Cortex of kidney (tissue), 1 donor: ENCODE data around the gene ERFE.

Experiments
- DNase-seq: peaks from one replicate; lab custom pipeline; 2025; lab: John Stamatoyannopoulos, UW

Gene ERFE

DNA sequence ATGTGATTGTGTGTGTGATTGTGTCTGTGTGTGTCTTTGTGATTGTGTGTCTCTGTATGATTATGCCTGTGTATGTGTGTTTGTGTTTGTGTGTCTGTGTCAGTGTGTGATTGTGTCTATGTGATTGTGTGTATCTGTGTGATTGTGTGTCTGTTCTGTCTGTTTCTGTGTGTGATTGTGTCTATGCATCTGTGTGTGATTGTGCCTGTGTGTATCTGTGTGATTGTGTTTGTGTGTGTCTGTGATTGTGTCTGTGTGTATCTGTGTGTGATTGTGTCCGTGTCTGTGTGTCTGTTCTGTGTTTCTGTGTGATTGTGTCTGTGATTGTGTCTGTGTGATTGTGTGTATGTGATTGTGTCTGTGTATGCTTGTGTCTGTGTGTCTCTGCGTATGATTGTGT, 32.4 kb upstream of the ERFE start:
- DNase-seq = no peak

DNA sequence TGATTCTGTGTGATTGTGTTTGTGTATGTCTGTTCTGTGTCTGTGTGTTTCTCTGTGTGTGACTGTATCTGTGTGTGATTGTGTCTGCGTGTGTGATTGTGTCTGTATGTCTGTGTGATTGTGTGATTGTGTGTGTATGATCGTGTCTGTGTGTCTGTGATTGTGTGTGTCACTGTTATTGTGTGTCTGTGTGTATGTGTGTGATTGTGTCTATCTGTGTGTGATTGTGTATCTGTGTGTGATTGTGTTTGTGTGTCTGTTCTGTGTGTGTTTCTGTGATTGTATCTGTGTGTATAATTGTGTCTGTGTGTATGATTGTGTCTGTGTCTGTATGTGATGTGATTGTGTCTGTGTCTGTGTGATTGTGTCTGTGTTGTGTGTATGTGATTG, 32.0 kb upstream of the ERFE start:
- no peak for DNase-seq

DNA sequence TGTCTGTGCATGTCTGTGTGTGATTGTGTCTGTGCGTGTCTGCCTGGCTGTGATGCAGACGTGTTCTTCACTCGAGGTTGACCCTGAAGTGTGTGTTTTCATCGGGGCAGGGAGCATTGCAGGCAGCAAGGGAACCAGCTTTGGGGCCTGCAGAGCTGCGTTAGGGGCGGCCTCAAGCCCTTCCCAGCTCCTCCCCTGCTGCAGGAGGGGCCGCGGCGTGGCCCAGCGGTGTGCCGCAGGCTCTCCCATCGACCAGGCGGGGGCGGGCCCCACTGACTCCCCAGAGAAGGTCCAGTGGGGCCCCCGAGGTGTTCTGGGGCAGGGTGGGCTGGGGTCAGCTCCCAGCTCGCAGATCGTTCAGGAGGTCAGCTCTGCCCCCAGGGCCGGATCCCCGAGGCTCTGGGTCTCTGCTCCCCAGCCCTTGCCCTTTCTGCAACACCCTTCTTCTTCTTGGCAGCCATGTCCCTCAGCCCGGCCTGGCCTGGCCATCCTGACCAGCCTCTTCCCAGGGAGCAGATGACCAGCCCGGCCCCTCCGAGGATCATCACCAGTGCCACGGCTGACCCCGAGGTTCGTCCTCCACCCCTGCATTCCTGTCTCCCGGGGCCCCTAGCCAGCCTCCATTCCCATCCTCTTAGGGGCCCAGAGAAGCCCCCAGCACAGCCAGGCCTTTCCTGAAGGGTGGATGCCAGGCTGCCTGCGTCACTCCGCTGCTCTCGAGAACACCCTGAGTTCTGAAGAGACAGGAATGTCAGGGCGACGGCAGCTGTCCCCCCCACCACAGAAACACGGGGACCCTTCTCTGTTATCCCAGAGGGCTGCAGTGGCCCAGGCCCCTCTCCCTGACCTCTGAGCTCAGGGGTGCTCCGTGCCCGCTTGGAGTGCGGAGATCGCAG, 31.4 kb upstream of the ERFE start:
- no peak for DNase-seq

DNA sequence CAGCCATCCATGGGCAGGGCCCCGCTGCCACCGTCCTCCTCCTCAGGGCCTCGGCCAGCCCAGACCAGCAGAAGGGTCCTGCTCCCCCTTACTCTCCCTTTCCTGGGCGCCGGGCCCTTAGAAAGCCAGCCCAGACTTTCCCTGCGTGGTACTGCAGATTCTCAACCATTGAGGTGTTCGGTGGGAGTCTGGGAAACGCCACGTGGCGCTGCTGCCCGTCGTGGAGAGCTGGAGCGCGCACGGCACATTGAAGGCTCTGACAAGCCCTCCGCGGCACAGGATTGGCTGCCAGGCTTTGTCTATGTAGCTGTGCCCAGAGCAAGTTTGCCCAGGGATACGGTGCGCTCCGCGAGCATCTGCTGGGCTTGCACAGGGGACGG, 30.7 kb upstream of the ERFE start:
- no peak for DNase-seq

DNA sequence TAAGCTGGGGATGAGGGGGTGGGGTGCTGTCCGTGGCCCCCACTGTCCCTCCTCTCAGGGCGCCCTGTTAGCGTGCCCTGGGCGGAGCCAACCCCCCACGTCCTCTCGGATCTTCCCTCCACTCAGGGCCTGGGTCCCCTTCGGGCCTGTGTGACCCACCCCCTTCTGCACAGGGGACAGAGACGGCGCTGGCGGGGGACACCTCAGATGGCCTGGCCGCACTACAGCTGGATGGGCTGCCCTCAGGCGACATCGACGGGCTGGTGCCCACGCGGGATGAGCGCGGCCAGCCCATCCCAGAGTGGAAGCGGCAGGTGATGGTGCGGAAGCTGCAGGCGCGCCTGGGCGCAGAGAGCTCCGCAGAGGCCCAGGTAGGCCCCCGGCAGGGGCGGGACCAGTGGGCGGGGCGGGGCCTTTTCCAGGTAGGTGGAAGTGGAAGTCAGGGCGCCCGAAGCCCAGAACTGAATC, 30.2 kb upstream of the ERFE start:
- DNase-seq = no peak

DNA sequence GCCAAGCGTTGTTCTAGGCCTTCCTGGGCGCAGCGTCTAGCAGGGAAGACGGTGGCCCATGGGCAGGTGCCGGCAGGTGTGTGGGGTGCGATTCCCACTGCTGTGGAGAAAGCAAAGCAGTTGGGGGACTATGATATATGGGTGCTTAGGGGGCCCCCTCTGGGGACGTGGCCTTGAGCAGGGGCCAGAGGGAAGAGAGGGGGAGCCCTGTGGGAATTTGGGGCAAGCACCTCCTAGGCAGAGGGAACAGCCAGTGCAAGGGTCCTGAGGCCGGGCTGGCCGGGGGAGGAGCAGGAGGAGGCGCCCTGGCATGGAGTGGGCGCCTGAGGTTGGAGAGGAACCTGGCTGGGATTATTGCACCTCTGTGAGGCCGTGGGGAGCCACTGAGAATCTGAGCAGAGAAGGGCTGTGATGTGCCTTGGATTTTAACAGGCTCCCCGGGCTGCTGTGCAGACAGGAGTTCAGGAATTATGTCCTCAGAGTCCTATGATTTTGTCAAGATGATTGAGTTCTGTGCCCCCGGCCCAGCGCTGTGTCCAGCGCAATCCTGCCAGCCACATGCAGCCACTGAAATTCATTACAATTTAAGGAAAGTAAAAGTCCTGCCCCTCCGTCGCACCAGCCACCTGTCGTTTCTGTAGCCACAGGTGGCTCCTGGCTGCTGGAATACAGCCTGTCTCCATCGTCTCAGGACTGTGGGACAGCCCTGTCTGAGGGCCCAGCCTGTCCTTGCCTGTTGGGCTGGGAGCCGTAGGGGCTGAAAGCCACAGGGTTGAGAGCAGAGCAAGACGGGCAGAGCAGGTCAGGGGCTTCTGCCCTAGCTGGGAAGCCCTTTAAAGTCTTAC, 29.4 kb upstream of the ERFE start:
- DNase-seq = no peak

DNA sequence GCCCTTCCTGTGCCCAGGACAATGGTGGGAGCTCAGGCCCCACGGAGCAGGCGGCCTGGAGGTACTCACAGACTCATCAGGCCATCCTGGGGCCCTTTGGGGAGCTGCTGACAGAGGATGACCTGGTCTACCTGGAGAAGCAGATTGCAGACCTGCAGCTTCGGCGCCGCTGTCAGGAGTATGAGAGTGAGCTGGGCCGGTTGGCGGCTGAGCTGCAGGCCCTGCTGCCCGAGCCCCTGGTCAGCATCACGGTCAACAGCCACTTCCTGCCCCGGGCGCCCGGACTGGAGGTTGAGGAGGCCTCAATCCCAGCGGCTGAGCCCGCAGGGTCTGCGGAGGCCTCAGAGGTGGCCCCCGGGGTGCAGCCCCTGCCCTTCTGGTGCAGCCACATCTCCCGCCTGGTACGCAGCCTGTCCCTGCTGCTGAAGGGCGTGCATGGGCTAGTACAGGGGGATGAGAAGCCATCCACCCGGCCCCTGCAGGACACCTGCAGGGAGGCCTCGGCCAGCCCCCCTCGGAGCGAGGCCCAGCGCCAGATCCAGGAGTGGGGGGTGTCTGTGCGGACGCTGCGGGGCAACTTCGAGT, 28.6 kb upstream of the ERFE start:
- no peak for DNase-seq

DNA sequence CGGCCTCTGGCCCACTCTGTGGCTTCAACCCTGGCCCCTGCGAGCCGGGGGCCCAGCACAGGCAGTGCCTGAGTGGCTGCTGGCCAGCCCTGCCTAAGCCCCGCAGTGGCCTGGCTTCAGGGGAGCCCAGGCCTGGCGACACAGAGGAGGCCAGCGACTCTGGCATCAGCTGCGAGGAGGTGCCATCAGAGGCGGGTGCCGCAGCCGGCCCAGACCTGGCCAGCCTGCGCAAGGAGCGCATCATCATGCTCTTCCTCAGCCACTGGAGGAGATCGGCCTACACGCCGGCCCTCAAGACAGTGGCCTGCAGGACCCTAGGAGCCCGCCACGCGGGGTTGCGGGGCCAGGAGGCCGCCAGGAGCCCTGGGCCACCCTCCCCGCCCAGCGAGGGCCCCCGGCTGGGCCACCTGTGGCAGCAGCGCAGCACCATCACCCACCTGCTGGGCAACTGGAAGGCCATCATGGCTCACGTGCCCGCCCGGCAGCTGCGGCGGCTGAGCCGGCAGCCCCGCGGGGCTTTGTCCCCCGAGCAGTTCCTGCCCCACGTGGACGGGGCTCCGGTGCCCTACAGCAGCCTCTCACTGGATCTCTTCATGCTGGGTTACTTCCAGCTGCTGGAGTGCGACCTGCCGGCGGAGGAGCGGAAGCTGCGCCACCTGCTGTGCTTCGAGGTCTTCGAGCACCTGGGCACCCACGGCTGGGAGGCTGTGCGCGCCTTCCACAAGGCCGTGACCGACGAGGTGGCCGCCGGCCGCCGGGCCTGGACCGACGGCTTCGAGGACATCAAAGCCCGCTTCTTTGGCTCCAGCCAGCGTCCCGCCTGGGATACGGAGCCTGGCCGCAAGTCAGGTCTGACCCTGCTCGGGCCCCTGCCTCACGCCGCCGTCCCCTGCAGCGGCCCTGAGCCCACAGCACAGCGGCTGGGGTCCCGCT, 27.8 kb upstream of the ERFE start:
- no peak for DNase-seq

DNA sequence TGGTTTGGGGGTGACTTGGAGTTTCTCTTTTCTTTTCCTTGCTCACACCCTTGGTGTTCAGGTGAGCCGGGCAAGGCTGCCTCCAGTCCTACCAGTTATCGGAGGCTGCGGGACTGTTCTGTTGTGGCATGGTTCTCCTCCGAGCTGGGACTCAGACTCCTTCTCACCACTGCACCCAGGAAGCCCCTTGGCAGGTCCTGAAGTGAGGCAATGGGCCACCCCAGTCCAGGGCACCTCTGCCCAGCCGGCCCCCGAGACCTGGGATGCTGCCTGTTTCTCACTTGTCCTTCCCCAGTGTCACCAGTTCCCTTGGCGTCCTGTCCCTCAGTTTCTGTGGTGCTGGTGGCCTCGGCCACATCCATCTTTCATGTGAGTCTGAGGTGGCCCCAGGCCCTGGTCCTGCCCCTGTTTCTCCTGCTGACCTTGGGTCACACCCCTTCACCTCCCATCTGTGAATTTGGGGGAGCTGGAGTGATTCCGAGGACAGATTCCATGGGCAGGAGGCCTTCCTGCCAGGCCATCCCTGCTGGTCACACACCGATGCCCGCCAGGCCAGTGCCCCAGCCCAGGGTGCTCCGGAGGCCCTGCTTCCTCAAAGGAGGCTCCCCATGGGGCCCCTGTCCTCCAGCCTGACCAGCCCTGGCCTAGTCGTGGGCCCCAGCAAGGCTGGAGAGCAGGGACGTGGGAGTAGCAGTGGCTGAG, 26.9 kb upstream of the ERFE start:
- DNase-seq = no peak

DNA sequence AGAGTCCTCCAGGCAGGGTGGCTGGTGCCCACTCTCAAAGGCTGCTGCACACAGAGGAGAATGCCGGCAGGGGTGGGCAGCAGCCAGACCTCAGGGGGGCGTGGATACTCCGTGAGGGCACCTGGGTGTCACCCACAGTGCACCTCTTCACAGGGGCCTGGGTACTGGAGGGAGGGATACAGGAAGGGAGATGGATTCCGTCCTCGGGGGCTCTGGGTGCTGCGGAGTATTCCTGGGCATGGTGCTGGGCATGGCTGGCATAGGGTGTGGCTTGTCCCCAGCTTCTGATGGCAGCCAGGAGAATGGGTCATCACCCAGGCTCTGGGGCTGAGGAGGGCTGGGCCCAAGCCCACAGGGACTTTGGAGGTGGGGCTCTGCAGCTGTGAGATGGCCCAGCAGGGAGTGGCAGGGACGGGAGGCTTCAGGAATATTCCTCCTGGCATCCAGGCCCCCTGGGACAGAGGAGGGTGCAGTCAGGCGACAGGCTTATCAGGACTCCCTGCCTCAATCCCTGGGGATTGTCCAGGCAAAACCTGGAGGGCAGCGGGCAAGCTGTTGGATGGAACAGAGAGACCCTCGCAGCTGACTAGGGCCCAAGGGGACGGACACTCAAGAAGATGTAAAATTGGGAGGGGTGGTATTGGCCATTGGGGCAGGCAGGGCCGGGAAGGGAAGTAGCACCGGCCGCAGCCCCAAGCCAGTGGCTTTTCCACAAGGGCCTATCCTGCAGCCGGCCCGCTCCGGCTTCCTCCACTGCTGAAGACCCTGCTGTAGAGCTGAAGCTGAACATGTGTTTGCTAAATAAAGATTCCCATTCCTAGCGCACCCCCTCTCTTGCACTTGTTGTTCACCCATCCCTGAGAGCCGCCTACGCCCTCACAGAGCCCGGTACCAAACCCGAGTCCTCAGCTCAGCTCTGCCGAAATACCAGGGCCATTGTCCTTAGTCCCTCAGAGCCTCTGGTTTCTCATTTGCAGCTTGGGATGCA, 26.0 kb upstream of the ERFE start:
- DNase-seq = no peak

DNA sequence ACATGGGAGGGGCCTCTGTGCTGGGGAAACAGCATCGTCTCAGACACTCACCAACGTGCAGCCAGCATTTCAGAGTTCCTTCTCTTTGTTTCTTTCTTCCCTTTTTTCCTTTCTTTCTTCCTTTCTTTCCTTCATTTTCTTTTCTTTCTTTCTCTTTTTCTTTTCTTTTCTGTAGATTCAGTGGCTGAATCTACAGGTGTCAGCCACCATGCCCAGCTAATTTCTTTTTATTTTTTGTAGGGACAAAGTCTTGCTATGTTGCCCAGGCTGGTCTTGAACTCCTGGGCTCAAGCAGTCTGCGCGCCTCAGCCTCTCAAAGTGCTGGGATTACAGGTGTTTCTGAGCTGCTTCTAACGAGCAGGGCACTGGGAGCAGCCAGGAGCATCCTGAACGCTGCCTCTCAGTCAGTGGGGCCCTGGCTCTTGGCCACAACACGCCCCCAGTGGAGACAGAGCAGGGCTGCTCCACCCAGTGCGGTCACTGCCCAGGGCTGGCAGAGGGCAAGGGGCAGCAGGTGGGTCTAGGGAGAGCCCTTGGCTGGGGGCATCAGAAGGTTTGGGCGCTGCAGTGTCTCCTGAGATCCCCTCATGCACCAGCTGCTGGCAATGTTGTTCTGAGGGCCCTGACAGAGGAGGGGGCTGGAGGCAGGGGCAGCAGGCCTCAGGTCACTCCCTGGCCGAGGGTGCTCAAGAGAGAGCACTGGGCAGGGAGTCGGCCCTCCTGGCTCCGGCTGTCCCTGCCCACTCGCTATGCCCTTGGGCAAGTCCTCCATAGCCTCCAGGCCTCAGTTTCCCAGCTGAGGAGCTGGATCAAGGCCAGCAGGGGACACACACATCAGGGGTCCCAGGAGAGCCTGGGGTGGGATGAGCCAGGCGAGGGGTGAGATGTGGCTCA, 25.0 kb upstream of the ERFE start:
- no peak for DNase-seq

DNA sequence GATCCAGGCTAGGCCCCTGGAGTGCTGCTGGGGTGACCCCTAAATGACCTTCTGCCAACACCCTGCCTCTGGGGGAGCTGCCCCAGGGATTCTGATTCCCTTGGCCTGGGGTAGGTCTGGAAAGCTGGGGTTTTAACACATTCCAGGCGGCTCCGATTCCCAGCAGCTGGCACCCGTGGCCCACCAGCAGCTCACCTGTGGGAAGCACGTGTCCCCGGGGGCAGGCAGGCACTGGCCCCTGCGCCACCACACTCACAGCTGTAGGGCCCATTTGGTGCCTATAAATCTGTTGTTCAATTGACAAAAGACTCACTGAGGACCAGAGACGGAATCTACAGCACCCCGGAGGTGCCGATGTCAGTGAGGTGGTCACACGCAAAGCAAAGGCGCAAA, 24.4 kb upstream of the ERFE start:
- no peak for DNase-seq

DNA sequence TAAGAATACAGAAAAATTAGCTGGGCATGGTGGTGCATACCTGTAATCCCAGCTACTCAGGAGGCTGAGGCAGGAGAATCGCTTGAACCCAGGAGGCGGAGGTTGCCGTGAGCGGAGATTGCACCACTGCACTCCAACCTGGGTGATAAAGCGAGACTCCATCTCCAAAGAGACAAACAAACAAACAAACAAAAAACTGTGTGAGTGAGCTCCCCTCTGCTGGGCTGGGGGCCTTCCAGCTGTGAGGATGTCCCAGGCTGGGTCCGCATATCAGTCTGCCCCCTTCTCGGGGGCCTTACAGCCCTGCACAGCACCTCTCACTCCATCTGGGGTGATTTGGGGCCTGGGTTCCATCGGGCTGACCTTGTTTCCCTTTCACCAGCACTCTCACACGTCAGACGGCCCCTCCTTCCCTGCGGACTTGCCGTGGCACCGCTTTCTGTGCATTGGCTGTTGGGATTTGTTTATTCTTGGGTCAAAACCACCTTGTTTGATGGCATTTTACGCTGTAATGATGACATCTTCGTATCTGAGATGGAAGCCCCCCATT, 23.1 kb upstream of the ERFE start:
- DNase-seq = no peak

DNA sequence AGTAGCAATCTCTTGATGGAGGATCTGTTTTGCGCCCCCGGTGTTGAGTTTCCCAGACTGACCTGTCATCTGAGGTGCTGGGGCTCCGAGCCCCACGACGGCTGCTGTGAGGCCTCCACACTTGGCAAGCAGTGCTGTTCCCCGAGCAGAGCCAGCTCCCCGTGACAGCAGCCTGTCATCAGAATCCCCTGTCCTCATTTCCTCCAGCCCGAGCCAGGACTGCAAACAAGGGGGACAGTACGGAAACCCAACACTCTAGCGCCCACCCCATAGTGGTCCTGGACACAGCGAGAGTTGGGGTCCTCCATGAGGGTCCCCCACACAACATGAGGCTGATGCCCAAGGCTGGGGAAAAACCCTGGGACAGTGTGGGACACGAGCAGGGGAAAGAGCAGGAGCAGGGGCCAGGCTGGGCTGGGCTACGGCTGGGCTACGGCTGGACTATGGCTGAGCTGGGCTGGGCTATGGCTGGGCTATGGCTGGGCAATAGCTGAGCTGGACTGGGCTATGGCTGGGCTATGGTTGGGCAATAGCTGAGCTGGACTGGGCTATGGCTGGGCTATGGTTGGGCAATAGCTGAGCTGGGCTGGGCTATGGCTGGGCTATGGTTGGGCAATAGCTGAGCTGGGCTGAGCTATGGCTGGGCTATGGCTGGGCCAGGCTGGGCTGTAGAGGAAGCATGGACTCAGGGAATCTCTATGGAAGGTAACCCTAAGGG, 21.8 kb upstream of the ERFE start:
- no peak for DNase-seq

DNA sequence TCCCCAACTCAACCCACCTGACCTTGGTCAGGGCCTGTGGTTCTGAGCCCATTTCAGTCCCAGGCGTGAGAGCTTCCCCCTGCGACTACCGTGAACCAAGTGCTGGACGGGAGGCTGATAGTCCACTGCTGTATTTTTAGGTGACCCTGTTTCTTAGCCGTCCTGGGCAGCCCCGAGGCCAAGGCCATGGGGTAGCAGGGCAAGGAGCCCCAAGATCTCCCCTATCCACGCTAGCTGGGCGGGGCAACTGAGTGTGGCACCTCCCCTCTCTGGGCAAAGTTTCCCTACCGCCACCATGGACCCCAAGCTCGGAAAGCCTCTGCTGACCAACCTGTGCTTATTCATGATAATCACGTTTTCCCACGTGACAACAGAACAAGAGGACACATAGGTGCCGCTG, 20.9 kb upstream of the ERFE start:
- DNase-seq = no peak

DNA sequence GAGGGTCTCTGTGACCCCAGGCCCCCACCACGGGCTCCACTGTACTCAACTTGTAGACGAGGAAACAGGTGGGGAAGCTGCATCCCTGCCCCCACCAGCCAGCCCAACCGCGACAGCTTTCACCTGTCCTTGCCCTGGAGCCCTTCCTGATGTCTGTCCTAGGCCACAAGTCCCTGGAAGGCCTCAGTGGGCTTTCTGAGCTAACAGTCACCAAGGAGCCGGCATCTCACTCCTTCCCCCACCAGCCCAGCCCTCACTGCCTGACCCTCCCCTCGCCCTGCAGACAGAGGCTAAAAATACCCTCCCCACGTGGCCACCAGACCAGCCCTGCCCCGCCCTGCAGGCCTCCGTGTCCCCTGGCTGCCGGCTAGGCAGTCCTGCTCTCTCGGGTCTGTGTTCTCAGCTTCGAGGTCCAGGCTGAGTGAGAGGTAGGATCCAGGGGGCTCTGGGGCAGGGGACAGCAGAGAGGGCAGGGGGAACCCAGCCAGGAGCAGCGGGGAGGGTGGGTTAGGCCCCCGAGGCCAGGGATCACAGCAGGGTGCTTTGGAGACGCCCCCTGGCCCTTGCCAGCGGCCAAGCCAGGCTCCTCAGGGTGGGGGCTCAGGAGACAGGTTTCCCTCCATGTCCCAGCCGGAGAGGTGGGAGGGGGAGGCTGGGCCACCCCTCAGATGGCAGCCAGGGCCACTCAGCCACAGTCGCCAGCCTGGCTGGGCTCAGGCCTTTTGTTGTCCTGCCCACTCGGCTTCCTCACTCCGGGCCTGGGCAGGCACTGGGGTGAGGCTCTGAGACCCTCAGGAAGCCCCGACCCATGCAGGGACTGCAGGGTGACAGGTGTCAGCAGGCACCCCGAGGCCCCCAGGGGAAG, 20.2 kb upstream of the ERFE start, which contains the start of gene KLHL30:
KLHL30 (plus strand) TSS at position 338 of the 865 bp plus-strand sequence. CDS start 2,087 bp downstream, outside the sequence.
- DNase-seq = no peak
